H1 (cell line): ENCODE data around the gene ITIH1.

Experiments used
- EZH2 ChIP-seq: fragments of 200-600 bp; sonication (generic); IDR thresholded peaks from 2 replicates; pipeline ENCODE4 v1.7.1; 2012; ENCODE audit warnings: low read depth, mild to moderate bottlenecking, moderate library complexity, low read length, inconsistent platforms; ENCODE audit not compliant: severe bottlenecking
- RXRA ChIP-seq: IDR thresholded peaks from 2 replicates; pipeline ENCODE4 v1.6.1; 2011; ENCODE audit warnings: low read depth, mild to moderate bottlenecking, low read length, moderate library complexity; ENCODE audit not compliant: insufficient read depth
- TEAD4 ChIP-seq: IDR thresholded peaks from 2 replicates; pipeline ENCODE4 v1.6.1; 2012; ENCODE audit warnings: low read depth, low read length, inconsistent platforms, mixed read lengths

DNA sequence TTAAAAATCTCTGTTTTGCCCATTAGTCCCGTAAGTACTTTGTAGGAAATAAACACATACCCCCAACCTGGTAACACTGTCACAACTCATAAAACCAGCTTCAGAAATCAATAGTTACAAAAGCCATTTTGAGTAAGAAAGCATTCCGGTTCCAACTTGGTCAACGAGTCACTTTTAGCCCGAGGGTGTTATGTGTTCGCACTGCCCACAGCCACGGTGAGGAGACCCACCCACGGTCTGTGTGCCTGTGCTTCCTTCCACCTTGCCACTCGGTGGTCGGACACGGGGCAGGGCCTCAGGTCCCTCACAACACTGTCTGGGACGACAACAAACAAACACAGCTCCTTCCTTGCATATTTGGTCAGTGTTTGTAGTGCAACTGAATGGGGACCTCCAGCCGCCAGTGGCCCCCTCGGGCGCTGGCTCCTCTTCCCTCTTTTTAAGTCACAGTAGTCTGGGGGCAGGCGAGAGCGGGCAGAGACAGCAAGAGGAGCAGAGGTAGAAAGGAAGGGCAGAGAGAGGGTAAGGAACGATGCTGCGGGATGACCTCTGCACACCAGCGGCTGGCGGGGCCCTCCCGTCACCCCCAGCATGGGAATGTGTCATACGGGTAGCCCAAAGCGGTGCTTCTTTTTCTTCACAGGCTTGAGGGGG is 62.6 kb downstream of the ITIH1 start:
- no peak for TF ChIP-seq EZH2
- no peak for TF ChIP-seq TEAD4
- no peak for TF ChIP-seq RXRA
